ENCODE data around the gene SNRPE. TPM values are rescaled to one million over a fixed set of nuclear protein-coding genes. Genes with fewer than 3 reads are reported as not detected.

SNRPE gene
- total and polyA plus RNA-seq, 2 of the 13 experiments (the other 11 are each of a cell fraction or from before 2014, with no cell fraction given), result 146 to 281 TPM

DNA sequence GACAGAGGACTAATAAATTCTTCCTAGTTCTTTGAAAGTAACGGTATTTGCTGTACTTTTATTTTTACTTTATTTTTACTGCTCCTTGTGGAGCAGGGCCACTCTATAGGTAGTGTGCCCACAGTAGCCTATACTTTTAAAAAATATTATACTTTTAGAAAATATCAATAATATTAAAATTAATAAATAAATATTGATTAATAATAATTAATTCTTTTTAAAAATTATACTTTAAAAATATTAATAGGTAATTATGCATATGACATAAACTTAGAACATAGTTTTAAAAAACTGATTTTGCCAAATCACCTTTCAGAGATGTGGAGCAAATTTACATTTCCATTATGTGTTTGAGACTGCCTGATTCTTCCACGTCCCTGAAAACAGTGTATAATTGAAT lies 35.2 kb upstream of the SNRPE start:
- no peaks in the 10 kb centered on the region for H3K4me1 ChIP-seq (ENCODE audit: insufficient read depth, low read length)
- H3K27ac ChIP-seq (ENCODE audit: extremely low read length, insufficient read depth, low read length), result no peak overlapping the region
- ChIA-PET CTCF (ENCODE audit: low intra/inter-chr PET ratio, low total read pairs) (no interaction called here), POLR2A (no interaction called here)
- no TSS peak for BruUV-seq (replicated peaks)
- intact Hi-C loops (cut with micrococcal nuclease; ENCODE audit: unreplicated experiment), result no loop called here
- no peak overlapping the region for H3K4me3 ChIP-seq (replicated peaks in 1 of 3; ENCODE audit: insufficient read depth in 1 of 3, low read depth in 2 of 3, low read length in 3 of 3)
- H3K36me3 ChIP-seq (replicated peaks in 1 of 2; ENCODE audit: control insufficient read depth in 1 of 2, insufficient read depth in 2 of 2, low read length in 2 of 2), result peaks cover 13 to 78% of the 10 kb centered on the region in 2 experiments
- TF ChIP-seq TRIM22 (IDR thresholded peaks at IDR 0.05), result no peak
- no peak for TF ChIP-seq TMF1 (CRISPR knock-in tag; IDR thresholded peaks at IDR 0.05; ENCODE audit: low read depth)
- TF ChIP-seq ATF3 (CRISPR knock-in tag; IDR thresholded peaks at IDR 0.05), result no peak
- no peak for TF ChIP-seq ZNF549 (CRISPR knock-in tag; IDR thresholded peaks at IDR 0.05)
- no peak for TF ChIP-seq ELK4 (CRISPR knock-in tag; IDR thresholded peaks at IDR 0.05; ENCODE audit: borderline replicate concordance)
- TF ChIP-seq KDM5B (CRISPR knock-in tag; IDR thresholded peaks at IDR 0.05; ENCODE audit: borderline replicate concordance), result no peak
- H3K4me2 ChIP-seq (ENCODE audit: low read depth, low read length), result no peak overlapping the region
- no peak for ATAC-seq
- H3K9me3 ChIP-seq (ENCODE audit: low read length), result no peaks in the 10 kb centered on the region
- 99% methylated on average over 2 of the region's 2 CpGs for WGBS (ENCODE audit: low lambda C conversion rate)
- H4K20me1 ChIP-seq (ENCODE audit: insufficient read depth, low read length), result peaks cover 6% of the 10 kb centered on the region; the same call in 1 of the 2 replicates
- in situ Hi-C loops (cut with HindIII; ENCODE audit: extremely low pct_ligation_motif_present, low pct_unique_long_range_greater_than_20kb), result no loop called here
- H2AFZ ChIP-seq (ENCODE audit: low read length), result no peak overlapping the region
- no peak for FAIRE-seq
- no peak overlapping the region for H3K9ac ChIP-seq (ENCODE audit: insufficient read depth, low read depth, low read length)
- no peaks in the 10 kb centered on the region for H3K27me3 ChIP-seq (ENCODE audit: control insufficient read depth in 1 of 2, insufficient read depth in 2 of 2, low read length in 2 of 2)
- H3K79me2 ChIP-seq (ENCODE audit: insufficient read depth, low read length), result peaks cover 22% of the 10 kb centered on the region
- DNase-seq (ENCODE audit: low spot score), result no peak

GRCh38 chr1:203828002-203828401 lies 33.4 kb upstream of the SNRPE start:
- H3K4me2 ChIP-seq (ENCODE audit: low read depth, low read length), result no peak overlapping the region
- in situ Hi-C loops (cut with HindIII; ENCODE audit: extremely low pct_ligation_motif_present, low pct_unique_long_range_greater_than_20kb) (no loop called here), intact Hi-C loops (cut with micrococcal nuclease; ENCODE audit: unreplicated experiment) (no loop called here)
- H3K9ac ChIP-seq (ENCODE audit: insufficient read depth, low read depth, low read length), result no peak overlapping the region
- WGBS (ENCODE audit: low lambda C conversion rate), result 98% methylated on average over 5 of the region's 5 CpGs
- H3K9me3 ChIP-seq (ENCODE audit: low read length), result no peaks in the 10 kb centered on the region
- ChIA-PET CTCF (ENCODE audit: low intra/inter-chr PET ratio, low total read pairs) (no interaction called here), POLR2A (no interaction called here)
- H3K36me3 ChIP-seq (replicated peaks in 1 of 2; ENCODE audit: control insufficient read depth in 1 of 2, insufficient read depth in 2 of 2, low read length in 2 of 2), result peaks cover 9 to 72% of the 10 kb centered on the region in 2 experiments
- peaks cover 14% of the 10 kb centered on the region for H3K79me2 ChIP-seq (ENCODE audit: insufficient read depth, low read length)
- H3K27me3 ChIP-seq (ENCODE audit: control insufficient read depth in 1 of 2, insufficient read depth in 2 of 2, low read length in 2 of 2), result no peaks in the 10 kb centered on the region
- H3K27ac ChIP-seq (ENCODE audit: extremely low read length, insufficient read depth, low read length), result no peak overlapping the region
- no peaks in the 10 kb centered on the region; the same call in 1 of the 2 replicates for H4K20me1 ChIP-seq (ENCODE audit: insufficient read depth, low read length)
- DNase-seq (ENCODE audit: low spot score) (no peak), ATAC-seq (no peak), FAIRE-seq (no peak)
- H3K4me1 ChIP-seq (ENCODE audit: insufficient read depth, low read length), result no peaks in the 10 kb centered on the region
- no TSS peak for BruUV-seq (replicated peaks)
- no peak overlapping the region for H3K4me3 ChIP-seq (replicated peaks in 1 of 3; ENCODE audit: insufficient read depth in 1 of 3, low read depth in 2 of 3, low read length in 3 of 3)
- H2AFZ ChIP-seq (ENCODE audit: low read length), result no peak overlapping the region
- TF ChIP-seq, protein P1, sequence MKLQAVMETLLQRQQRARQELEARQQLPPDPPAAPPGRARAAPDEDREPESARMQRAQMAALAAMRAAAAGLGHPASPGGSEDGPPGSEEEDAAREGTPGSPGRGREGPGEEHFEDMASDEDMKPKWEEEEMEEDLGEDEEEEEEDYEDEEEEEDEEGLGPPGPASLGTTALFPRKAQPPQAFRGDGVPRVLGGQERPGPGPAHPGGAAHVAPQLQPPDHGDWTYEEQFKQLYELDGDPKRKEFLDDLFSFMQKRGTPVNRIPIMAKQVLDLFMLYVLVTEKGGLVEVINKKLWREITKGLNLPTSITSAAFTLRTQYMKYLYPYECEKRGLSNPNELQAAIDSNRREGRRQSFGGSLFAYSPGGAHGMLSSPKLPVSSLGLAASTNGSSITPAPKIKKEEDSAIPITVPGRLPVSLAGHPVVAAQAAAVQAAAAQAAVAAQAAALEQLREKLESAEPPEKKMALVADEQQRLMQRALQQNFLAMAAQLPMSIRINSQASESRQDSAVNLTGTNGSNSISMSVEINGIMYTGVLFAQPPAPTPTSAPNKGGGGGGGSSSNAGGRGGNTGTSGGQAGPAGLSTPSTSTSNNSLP (IDR thresholded peaks at IDR 0.05; ENCODE audit: low read depth, low read length), result no peak
- TF ChIP-seq JUN (CRISPR knock-in tag; IDR thresholded peaks at IDR 0.05) (no peak), ATRX (CRISPR knock-in tag; IDR thresholded peaks at IDR 0.05; ENCODE audit: borderline replicate concordance) (no peak), SOX5 (CRISPR knock-in tag; IDR thresholded peaks at IDR 0.05; ENCODE audit: borderline replicate concordance) (no peak), ZNF136 (CRISPR knock-in tag; IDR thresholded peaks at IDR 0.05; ENCODE audit: low read depth) (no peak), ZNF703 (CRISPR knock-in tag; IDR thresholded peaks at IDR 0.05; ENCODE audit: borderline replicate concordance) (no peak), ZNF317 (CRISPR knock-in tag; IDR thresholded peaks at IDR 0.05) (no peak), KDM4B (CRISPR knock-in tag; IDR thresholded peaks at IDR 0.05) (no peak), ZKSCAN5 (CRISPR knock-in tag; IDR thresholded peaks at IDR 0.05) (no peak), RARA (CRISPR knock-in tag; IDR thresholded peaks at IDR 0.05) (no peak), ZNF605 (CRISPR knock-in tag; IDR thresholded peaks at IDR 0.05) (no peak)

All from HepG2 (cell line).